ENCODE results near the gene SEMA7A. TPM values are rescaled to one million over a fixed set of nuclear protein-coding genes. Genes with fewer than 3 reads are reported as not detected.

Gene SEMA7A
- total RNA-seq, 6 experiments from 2014 or later: 115 to 196 (median 129) TPM

DNA sequence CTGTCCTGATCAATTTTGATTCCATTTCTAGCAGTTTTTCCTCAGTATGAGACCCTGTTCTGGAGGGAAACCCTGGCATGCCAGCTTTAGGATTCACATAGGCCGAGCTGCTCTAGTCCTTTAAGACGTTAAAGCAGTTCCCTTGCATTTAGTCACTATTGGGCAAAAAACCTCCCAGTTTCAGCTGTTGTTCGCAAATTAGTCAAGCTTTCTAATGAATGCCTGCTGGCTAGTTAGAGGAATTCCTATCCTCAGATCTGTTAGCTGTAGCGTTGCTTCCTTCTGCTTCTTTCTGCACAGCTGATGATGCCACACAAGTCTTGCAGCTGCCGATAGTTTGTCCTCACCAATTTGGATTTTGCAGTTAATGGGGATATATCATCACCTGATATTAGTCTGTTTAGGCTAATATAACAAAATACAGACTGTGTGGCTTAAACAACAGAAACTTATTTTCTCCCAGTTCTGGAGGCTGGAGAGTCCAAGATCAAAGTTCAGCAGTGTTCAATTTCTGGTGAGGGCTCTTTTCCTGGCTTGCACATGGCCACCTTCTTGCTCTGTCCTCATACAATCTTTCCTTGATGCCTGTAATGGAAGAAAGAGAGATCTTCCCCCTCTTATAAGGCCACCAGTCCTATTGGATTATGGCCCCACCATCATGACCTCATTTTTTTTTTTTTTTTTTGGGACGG, 34.7 kb upstream of the SEMA7A start:
- DNase-seq: no peak
- H3K27me3 Mint-ChIP-seq (ENCODE audit: insufficient read depth): peaks cover 2% of the 10 kb centered on the region
- H3K4me3 Mint-ChIP-seq: no peak overlapping the region
- no peaks in the 10 kb centered on the region for H3K9me3 Mint-ChIP-seq
- H3K27ac Mint-ChIP-seq: no peak overlapping the region
- H3K4me1 Mint-ChIP-seq (ENCODE audit: low read depth): peaks cover 18% of the 10 kb centered on the region
- TF ChIP-seq, protein P1, sequence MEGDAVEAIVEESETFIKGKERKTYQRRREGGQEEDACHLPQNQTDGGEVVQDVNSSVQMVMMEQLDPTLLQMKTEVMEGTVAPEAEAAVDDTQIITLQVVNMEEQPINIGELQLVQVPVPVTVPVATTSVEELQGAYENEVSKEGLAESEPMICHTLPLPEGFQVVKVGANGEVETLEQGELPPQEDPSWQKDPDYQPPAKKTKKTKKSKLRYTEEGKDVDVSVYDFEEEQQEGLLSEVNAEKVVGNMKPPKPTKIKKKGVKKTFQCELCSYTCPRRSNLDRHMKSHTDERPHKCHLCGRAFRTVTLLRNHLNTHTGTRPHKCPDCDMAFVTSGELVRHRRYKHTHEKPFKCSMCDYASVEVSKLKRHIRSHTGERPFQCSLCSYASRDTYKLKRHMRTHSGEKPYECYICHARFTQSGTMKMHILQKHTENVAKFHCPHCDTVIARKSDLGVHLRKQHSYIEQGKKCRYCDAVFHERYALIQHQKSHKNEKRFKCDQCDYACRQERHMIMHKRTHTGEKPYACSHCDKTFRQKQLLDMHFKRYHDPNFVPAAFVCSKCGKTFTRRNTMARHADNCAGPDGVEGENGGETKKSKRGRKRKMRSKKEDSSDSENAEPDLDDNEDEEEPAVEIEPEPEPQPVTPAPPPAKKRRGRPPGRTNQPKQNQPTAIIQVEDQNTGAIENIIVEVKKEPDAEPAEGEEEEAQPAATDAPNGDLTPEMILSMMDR (IDR thresholded peaks at IDR 0.05): no peak
- H3K36me3 Mint-ChIP-seq (ENCODE audit: low read depth): peaks cover 19% of the 10 kb centered on the region

DNA sequence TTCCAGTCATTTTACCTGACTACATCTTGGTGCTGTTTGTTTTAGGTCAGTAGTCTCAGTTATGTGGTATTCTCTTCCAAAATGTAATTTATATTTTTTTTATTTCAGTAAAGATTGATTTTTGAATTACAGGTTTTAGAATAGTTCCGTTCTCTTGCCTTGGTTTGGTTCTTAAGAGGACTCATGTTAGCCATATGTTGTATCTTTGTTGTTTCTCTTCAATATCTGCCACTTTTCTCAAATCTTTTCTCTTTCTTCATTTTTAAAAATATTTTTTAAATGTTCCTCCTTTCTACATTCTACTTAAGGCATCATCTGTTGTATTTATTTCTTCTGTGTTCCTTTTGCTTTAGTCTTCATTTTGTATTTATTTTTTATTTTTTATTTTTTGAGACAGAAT, 32.8 kb upstream of the SEMA7A start:
- peaks cover 38% of the 10 kb centered on the region for H3K4me1 Mint-ChIP-seq (ENCODE audit: low read depth)
- H3K36me3 Mint-ChIP-seq (ENCODE audit: low read depth): peaks cover 23% of the 10 kb centered on the region
- H3K27me3 Mint-ChIP-seq (ENCODE audit: insufficient read depth): no peaks in the 10 kb centered on the region; the same call in 1 of the 2 replicates
- no peak overlapping the region for H3K4me3 Mint-ChIP-seq
- no peak for DNase-seq
- TF ChIP-seq, protein P1 (IDR thresholded peaks at IDR 0.05): no peak
- no peak overlapping the region for H3K27ac Mint-ChIP-seq
- no peaks in the 10 kb centered on the region for H3K9me3 Mint-ChIP-seq

DNA sequence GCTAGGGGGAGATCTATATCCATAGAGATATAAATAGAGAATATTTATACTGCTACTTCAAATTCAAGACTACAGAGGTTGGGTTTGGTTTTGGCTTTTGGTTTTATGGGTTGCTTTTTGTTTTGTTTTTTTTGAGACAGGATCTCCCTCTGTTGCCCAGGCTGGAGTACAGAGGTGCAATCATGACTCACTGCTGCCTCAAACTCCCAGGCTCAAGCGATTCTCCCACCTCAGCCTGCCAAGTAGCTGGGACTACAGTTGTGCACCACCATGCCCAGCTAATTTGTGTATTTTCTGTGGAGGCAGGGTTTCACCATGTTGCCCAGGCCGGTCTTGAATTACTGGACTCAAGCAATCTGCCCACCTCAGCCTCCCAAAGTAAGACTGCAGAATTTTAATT, 31.1 kb upstream of the SEMA7A start:
- Mint-ChIP-seq H3K27ac (no peak overlapping the region), H3K9me3 (no peaks in the 10 kb centered on the region), H3K36me3 (ENCODE audit: low read depth) (peaks cover 23% of the 10 kb centered on the region)

DNA sequence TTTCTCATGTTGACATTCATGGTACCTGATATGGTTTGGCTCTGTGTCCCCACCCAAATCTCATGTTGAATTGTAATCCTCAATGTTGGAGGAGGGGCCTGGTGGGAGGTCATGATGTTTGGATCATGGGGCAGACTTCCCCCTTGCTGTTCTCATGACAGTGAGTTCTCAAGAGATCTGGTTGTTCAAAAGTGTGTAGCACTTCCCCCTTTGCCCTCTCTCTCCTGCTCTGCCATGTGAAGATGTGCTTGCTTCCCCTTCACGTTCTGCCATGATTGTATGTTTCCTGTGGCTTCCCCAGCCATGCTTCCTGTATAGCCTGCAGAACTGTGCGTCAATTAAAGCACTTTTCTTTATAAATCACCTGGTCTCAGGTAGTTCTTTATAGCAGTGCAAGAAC, 30.5 kb upstream of the SEMA7A start:
- no peak for DNase-seq
- peaks cover 23% of the 10 kb centered on the region for H3K36me3 Mint-ChIP-seq (ENCODE audit: low read depth)
- H3K27me3 Mint-ChIP-seq (ENCODE audit: insufficient read depth): no peaks in the 10 kb centered on the region; the same call in none of the 2 replicates
- H3K27ac Mint-ChIP-seq: no peak overlapping the region
- no peaks in the 10 kb centered on the region for H3K9me3 Mint-ChIP-seq
- H3K4me1 Mint-ChIP-seq (ENCODE audit: low read depth): peaks cover 47% of the 10 kb centered on the region
- no peak overlapping the region for H3K4me3 Mint-ChIP-seq
- TF ChIP-seq, protein P1 (IDR thresholded peaks at IDR 0.05): no peak

More for the DNA sequence above, 31.1 kb upstream of the SEMA7A start:
- Mint-ChIP-seq H3K4me3 (no peak overlapping the region), H3K4me1 (ENCODE audit: low read depth) (peaks cover 47% of the 10 kb centered on the region), H3K27me3 (ENCODE audit: insufficient read depth) (no peaks in the 10 kb centered on the region; the same call in none of the 2 replicates)
- DNase-seq: no peak
- TF ChIP-seq, protein P1 (IDR thresholded peaks at IDR 0.05): no peak

- Mint-ChIP-seq H3K9me3 (no peaks in the 10 kb centered on the region), H3K27ac (no peak overlapping the region), H3K27me3 (ENCODE audit: insufficient read depth) (no peaks in the 10 kb centered on the region; the same call in none of the 2 replicates), H3K36me3 (ENCODE audit: low read depth) (peaks cover 19% of the 10 kb centered on the region), H3K4me1 (ENCODE audit: low read depth) (peaks cover 47% of the 10 kb centered on the region), H3K4me3 (no peak overlapping the region; the same call in 1 of the 2 replicates)
- no peak for DNase-seq
- TF ChIP-seq, protein P1 (IDR thresholded peaks at IDR 0.05): no peak
These were observed 29.9 kb upstream of the SEMA7A start for GRCh38 chr15:74463634-74464033.

All from HFFc6 (cell line).